ENCODE data around the gene CRYGN.

Gene CRYGN

DNA sequence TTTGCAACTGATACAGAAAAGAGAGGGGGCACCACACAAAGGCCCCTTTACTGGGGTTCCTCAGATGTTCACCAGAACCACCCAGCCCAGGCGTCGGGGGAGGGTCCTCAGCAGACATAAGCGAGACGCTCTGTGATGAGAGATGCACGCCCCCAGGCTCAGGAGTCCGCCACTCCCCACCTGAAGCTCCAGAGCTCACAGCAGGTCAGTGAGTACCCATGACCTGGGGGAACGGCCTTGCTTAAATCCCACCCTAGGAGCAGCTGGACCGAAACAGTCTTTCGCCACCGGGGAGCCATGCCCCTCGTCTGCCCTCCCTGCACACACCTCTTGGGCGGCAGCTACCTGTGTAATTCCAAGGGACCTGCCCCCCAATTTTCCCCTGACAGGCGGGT is 2.8 kb downstream of the CRYGN start:
- H3K9me3 Mint-ChIP-seq = no peaks in the 10 kb centered on the region

DNA sequence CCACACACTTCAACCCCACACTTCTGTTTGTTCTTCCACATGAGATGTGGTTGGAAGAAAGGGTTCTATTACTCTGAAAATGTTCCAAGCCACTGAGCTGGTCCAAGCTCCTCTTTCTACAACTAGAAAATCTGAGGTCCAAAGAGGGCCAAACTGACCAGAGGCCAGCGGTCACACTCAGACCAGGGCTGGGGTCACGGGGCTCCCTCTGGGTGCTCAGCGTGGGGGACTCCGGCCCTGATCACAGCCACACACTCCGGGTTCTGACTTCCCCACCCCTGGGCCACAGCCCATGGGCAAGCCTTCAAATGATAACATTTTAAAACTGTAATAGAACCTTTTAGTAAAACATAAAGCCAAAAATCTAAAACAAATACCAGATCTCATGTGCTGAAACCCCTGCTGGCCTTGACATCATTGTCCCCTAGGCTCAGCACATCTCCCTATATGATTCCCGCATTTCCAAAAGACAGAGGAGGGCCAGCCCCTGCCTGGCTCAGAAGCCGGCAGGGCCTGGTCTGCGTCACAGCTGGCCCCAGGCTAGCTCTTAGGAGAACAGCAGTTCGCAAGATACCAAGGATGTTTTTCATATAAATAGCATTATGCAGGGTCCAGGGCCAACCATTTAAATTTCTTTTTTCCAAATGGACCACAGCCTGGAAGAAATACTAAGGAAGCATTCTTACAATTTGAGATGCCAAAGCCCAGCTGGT is 3.3 kb downstream of the CRYGN start:
- Mint-ChIP-seq H3K4me1 (ENCODE audit: low read depth) (peaks cover 40% of the 10 kb centered on the region), H3K27ac (peak overlapping the region; percentile 2), H3K27me3 (no peaks in the 10 kb centered on the region), H3K9me3 (no peaks in the 10 kb centered on the region), H3K4me3 (no peak overlapping the region), H3K36me3 (ENCODE audit: low read depth) (no peaks in the 10 kb centered on the region)
- no peak for DNase-seq

More for the DNA sequence above, 2.8 kb downstream of the CRYGN start:
- H3K4me1 Mint-ChIP-seq (ENCODE audit: low read depth) = peaks cover 43% of the 10 kb centered on the region
- no peaks in the 10 kb centered on the region for H3K36me3 Mint-ChIP-seq (ENCODE audit: low read depth)
- no peak overlapping the region for H3K4me3 Mint-ChIP-seq
- no peaks in the 10 kb centered on the region for H3K27me3 Mint-ChIP-seq
- no peak for DNase-seq
- no peak overlapping the region for H3K27ac Mint-ChIP-seq

DNA sequence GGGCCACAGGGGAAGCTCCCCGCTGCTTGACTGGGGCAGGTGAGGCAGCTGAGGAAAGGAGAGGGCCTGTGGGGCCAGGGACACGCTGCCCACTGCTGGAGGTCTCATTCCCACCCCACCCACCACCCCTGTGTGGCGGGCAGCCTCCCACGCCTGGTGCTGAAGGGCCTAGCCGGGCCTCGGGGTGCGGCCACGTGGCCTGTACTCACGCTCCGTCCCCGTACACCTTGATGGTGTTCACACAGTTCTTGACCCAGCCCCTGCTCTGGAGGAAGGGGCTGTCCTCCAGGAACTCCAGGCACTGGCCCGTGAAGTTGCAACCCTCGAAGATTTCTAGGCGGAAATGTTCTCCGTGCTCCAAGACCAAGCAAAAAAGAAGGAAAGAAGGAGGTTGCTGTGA is 4.0 kb downstream of the CRYGN start:
- Mint-ChIP-seq H3K36me3 (ENCODE audit: low read depth) (no peaks in the 10 kb centered on the region), H3K9me3 (no peaks in the 10 kb centered on the region), H3K27ac (no peak overlapping the region), H3K27me3 (no peaks in the 10 kb centered on the region), H3K4me3 (no peak overlapping the region), H3K4me1 (ENCODE audit: low read depth) (peaks cover 38% of the 10 kb centered on the region)
- no peak for DNase-seq

DNA sequence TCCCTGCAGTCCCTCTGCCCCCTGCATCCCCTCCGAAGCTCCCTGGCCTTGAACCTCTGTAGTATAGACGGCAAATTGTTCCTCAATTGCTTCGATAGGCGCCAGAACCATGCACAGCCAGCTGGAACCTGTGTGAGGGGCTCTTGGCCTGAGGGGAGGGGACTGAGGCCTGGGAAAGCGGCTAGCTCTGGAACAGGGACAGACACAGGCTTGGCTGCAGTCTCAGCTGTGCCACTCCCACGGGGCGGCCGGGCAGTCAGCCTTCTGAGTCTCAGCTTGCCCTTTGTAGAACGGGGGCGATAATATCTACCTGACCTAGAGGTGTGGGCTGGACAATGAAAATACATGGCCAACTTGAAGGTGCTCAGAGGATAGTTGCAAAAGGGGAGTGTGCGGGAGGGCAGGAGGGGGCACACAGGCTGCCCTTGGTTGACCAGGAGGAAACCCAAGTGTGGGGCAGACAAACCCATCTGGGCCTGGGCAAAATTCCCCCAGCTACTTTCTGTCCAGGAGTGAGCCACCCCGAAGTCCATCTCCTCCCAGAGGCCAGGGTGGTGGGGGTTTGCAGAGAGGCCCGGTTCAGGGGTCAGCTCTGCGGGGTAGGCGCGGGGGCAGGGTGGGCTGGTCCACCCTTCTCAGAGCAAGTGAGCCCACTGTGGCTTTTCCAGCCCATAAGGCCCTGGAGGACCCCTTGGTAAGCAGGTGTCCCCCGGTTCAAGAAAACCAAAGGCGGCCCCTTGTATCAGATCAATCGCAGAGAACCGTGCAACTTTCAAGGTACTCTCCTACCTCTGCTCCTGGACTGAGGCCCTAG is 4.6 kb downstream of the CRYGN start:
- no peaks in the 10 kb centered on the region for H3K27me3 Mint-ChIP-seq
- H3K4me1 Mint-ChIP-seq (ENCODE audit: low read depth) = peaks cover 36% of the 10 kb centered on the region
- H3K27ac Mint-ChIP-seq = no peak overlapping the region

DNA sequence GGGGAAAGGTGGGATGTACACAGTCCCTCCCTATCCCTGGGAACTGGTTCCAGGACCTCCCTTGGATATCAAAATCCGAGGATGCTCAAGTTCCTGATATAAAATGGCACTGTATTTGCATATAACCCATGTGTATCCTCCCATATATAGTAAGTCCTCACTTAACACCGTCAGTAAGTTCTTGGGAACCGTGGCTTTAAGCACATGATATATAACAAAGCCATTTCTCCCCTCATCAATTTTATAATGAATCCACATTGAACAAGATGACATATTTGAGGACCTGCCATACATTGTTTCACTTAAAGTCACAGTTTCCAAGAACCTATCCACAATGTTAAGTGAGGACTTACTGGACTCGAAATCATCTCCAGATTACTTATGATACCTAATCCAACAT is 5.4 kb downstream of the CRYGN start:
- Mint-ChIP-seq H3K9me3 (no peaks in the 10 kb centered on the region), H3K27me3 (no peaks in the 10 kb centered on the region), H3K36me3 (ENCODE audit: low read depth) (no peaks in the 10 kb centered on the region), H3K4me1 (ENCODE audit: low read depth) (peaks cover 39% of the 10 kb centered on the region), H3K27ac (no peak overlapping the region), H3K4me3 (no peak overlapping the region)
- no peak for DNase-seq

More for the DNA sequence above, 4.6 kb downstream of the CRYGN start:
- Mint-ChIP-seq H3K36me3 (ENCODE audit: low read depth) (no peaks in the 10 kb centered on the region), H3K4me3 (no peak overlapping the region), H3K9me3 (no peaks in the 10 kb centered on the region)
- DNase-seq = no peak

DNA sequence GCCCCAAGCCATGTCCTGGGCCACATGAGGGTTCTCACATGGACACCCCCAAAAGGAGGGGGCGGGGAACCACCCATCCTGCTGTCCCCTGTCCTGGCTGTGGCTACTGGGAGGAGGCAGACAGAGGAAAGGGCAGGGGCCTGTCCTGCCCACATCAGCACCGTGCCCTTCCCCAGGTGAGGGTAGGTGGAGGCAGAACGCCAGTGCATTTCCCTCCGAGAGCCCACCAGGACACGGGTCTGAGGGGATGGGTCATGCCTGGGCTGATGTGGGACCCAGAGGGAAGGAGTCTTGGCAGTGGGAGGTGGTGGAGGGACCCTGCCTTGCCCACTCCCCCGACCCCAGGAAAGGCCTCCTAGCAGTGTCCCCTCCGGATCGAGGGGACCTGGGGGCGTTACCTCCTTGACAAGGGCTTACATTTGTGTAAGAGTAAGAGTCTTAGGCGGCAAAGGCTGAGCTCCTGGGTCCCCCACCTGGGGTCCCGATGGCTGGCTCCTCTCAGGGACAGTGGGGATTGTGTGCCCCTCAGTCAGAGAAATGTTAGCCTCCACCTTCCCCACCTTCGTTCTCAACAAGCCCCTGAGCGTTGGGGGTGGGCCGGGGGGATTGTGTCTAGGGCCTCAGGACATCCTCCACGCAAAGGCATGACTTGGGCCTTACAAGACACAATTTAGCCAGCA is 6.1 kb downstream of the CRYGN start:
- Mint-ChIP-seq H3K36me3 (ENCODE audit: low read depth) (no peaks in the 10 kb centered on the region), H3K27me3 (no peaks in the 10 kb centered on the region), H3K9me3 (no peaks in the 10 kb centered on the region), H3K4me1 (ENCODE audit: low read depth) (peaks cover 40% of the 10 kb centered on the region), H3K4me3 (no peak overlapping the region), H3K27ac (no peak overlapping the region)
- no peak for DNase-seq

DNA sequence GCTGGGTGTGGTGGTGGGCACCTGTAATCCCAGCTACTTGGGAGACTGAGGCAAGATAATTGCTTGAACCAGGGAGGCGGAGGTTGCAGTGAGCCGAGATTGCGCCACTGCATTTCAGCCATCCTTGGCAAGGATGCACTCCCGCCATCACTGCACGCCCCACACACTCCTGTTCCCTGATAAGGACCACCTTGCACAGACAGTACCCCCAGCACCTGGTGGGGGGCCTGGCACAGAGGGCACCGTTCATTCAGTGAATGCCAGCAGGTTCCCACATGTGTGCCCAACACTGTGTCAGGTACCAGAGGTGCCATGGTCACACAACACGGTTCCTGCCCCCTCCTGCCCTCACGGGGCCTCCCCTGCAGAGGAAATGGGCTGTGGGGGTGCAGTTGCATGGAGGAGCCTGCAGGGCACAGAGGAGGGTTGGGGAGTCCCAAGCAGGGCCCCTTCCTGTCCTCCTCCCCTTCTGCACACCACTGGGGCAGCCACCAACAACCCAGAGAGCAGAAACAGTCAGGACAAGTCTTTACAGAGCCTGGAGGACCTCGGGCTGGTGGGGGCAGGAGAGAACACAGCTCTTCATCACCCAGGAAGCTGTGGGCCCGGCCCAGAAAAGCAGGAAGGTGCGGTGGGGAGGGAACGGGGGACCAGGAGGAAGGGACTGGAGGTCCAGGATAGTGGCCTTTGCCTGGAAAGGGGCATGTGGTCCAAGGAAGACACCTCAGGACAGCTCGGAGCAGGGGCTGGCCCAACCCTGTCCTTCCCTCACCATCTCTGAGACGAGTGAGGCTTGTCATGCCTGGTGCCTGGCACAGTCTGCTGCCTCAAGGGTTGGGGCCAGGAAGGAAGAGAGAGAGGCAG is 7.1 kb downstream of the CRYGN start:
- peak overlapping the region; percentile 35 for H3K4me3 Mint-ChIP-seq
- H3K27ac Mint-ChIP-seq = peak overlapping the region; percentile 88
- peak; percentile 76 for DNase-seq
- no peaks in the 10 kb centered on the region for H3K36me3 Mint-ChIP-seq (ENCODE audit: low read depth)
- no peaks in the 10 kb centered on the region for H3K9me3 Mint-ChIP-seq
- peaks cover 47% of the 10 kb centered on the region for H3K4me1 Mint-ChIP-seq (ENCODE audit: low read depth)
- H3K27me3 Mint-ChIP-seq = no peaks in the 10 kb centered on the region

DNA sequence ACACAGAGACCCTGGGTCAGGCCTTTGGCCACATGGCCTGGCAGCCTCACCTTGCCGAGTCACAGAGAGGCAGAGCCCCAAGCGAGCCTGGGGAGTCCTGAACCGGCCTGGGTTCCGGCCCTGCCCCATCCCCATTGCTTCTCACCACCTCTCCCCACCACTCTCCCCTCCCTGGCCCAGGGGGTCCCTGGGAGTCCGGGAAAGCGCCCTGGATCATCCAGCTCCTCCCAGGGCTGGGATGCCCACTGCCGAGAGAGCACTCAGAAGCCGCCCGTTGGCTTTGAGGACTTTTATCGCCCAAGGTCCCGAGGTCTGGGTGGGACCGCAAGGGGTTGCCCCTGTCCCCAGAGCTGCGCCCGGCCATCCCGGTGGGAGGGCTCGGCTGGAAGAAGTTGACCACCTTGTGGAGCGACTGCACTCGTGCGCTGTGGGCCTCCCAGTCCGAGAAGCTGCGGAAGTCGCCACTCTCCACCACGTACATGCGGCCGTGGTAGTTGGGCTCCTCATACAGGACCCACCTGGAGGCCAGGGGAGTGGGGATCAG is 8.1 kb downstream of the CRYGN start:
- Mint-ChIP-seq H3K27me3 (no peaks in the 10 kb centered on the region), H3K4me3 (no peak overlapping the region), H3K9me3 (no peaks in the 10 kb centered on the region), H3K27ac (no peak overlapping the region), H3K36me3 (ENCODE audit: low read depth) (no peaks in the 10 kb centered on the region), H3K4me1 (ENCODE audit: low read depth) (peaks cover 51% of the 10 kb centered on the region)
- no peak for DNase-seq

DNA sequence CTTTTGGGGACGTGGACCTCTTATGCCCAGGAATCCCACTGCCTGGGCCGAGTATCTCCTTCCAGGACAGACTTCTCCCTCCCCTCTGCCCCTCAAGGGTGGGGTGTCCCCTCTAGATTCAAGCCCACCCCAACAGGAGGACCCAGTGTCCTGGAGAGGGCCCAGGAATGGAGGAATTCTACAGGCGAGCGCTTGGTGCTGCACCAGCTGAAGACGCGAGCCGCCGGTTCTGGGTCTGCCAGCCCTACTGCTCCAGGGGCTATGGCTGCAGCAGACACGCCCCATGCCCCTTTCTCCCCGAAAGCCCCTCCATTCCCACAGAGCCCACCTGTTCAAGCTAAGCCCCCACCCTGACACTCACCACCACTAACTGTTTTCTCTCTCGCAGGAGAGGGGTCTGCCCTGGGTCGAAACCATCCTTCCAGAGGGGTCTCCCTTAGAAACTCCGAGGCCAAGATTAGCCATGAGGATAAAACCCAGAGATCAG is 8.6 kb downstream of the CRYGN start:
- Mint-ChIP-seq H3K36me3 (ENCODE audit: low read depth) (no peaks in the 10 kb centered on the region), H3K27ac (no peak overlapping the region), H3K4me3 (no peak overlapping the region), H3K4me1 (ENCODE audit: low read depth) (peaks cover 51% of the 10 kb centered on the region), H3K9me3 (no peaks in the 10 kb centered on the region), H3K27me3 (no peaks in the 10 kb centered on the region)
- DNase-seq = no peak

DNA sequence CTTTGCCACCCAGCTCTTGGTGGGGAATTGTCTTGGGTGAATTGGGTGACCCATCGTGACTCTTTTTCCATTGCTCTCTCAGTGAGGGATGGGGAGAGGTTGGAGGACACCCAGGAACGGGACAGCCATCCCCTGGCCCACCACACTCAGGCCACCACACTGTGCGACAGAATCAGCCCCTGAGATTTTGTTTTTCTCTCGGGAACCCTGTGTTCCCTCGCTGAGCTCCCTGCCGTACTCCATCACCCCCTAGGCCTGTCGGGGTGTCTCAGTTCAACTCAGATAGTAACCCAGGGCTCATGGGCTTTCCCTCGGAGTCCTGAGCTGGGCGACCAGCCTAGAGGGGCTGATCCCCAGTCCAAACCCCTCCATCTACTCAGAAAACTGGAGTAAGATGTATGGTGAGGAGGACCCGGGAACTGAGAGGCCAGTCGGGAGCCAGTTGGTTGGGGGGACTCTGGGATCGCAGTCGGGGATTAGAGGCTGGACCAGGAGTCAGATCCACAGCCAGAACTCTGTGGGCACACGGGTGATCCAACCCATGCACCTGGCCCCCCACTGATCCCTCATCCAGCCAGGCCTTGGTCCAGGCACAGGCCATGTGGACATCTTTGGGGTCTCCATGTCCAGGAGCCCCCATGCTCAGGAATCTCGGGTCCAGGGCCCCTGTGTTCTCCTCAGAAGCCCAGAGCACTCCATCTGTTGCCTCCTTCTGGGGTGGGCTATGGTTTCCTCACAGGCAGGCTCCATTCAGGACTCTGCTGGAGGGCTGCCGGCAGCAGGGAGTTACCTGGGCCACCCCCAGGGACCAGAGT is 9.3 kb downstream of the CRYGN start:
- no peak for DNase-seq
- Mint-ChIP-seq H3K9me3 (no peaks in the 10 kb centered on the region), H3K4me3 (no peak overlapping the region), H3K4me1 (ENCODE audit: low read depth) (peaks cover 51% of the 10 kb centered on the region), H3K36me3 (ENCODE audit: low read depth) (no peaks in the 10 kb centered on the region), H3K27me3 (no peaks in the 10 kb centered on the region), H3K27ac (no peak overlapping the region)

DNA sequence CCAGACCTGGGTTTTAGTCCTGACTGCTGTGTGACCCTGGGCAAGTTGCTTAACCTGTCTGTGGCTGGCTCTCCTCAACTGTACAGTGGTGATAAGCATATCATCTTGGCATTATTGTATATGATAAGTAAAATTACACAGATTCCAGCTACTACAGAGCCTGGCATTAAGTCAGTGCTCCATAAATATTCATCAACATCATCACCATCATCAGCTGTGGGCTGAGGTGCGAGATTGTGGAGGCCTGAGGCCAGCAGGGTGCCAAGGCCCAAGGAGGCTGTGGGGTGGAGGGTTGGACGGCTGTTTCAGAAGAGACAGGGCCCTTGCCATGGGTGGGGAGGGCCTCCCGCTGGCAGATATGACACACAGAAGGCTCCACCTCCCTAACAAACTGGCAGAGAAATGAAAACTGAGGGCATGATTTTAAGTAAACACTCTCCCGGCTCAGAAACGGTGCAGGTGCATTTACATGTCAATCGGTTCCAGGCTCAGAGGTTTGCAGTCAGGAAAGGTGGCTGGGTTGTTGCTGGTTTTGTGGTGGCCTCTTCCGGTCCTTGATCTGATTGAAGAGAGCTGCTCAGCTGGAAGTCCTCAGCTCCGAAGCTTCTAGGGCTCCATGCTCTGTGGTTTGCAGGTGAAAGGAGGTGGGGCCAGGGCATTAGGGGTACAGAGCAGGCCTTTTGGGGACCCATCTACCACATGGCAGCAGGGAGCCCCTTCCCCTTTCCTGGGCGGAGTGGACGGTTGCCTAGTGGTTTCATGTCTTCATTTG is 10.2 kb downstream of the CRYGN start:
- Mint-ChIP-seq H3K9me3 (no peaks in the 10 kb centered on the region), H3K4me3 (peak overlapping the region; percentile 39), H3K4me1 (ENCODE audit: low read depth) (peaks cover 51% of the 10 kb centered on the region), H3K36me3 (ENCODE audit: low read depth) (no peaks in the 10 kb centered on the region), H3K27me3 (no peaks in the 10 kb centered on the region), H3K27ac (peak overlapping the region; percentile 81)
- DNase-seq = peak; percentile 58

DNA sequence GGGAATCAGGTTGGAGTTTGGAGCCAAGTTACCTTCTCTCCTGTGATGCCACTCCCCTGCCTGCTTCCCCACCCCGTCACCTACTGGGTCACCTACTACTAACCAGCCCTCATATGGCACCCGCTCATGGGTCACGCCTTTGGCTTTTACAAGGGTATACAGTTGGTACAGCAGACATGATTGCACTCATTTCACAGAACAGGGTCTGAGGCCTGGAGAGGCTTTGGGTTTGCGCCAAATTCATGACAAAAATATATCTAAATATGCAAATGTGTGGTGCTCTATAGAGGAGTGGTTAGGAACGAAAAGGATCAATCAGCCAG is 10.7 kb downstream of the CRYGN start:
- H3K9me3 Mint-ChIP-seq = no peaks in the 10 kb centered on the region
- H3K4me3 Mint-ChIP-seq = no peak overlapping the region
- H3K27me3 Mint-ChIP-seq = no peaks in the 10 kb centered on the region
- peaks cover 51% of the 10 kb centered on the region for H3K4me1 Mint-ChIP-seq (ENCODE audit: low read depth)
- no peaks in the 10 kb centered on the region for H3K36me3 Mint-ChIP-seq (ENCODE audit: low read depth)
- DNase-seq = peak; percentile 32
- H3K27ac Mint-ChIP-seq = no peak overlapping the region

All from activated T-cell treated with anti-CD3 and anti-CD28 coated beads, Interleukin-2, amount 50 U/mL, for 24 hours (primary cell).